IPS DF 4.7 (cell line): ENCODE data around the gene BYSL.

Source experiments
- DNase-seq: peaks from one replicate; pipeline ENCODE4 v3.0.0-alpha.2; 2013; ENCODE audit warnings: low spot score; ENCODE audit errors: extremely low read depth

The BYSL gene

GRCh38 chr6:41976794-41977484 lies 55.6 kb downstream of the BYSL start:
- DNase-seq = no peak
